ENCODE results near the gene STARD10. TPM values are rescaled to one million over a fixed set of nuclear protein-coding genes. Genes with fewer than 3 reads are reported as not detected.

The STARD10 gene
- total and polyA plus RNA-seq, 9 of the 15 experiments (the other 6 are each of a cell fraction or from before 2014, with no cell fraction given): 0.15 to 52.9 (median 32.3) TPM

GRCh38 chr11:72812967-72813739, 19.3 kb upstream of the STARD10 start (continued):
- TF ChIP-seq FOXK2 (conservative IDR thresholded peaks at IDR 0.05 in 1 of 2, IDR thresholded peaks at IDR 0.05 in 1 of 2; ENCODE audit: low read depth in 2 of 2) (0 out of 4 replicates have a peak, but pooled peaks of 1 of the 2 experiments have one; percentile 30), MYC (IDR thresholded peaks at IDR 0.05; ENCODE audit: low read depth, low read length) (0 out of 2 replicates have a peak, but pooled peaks have one; percentile 55), MYC (CRISPR knock-in tag; IDR thresholded peaks at IDR 0.05; ENCODE audit: borderline replicate concordance, low read depth) (no peak), ZNF124 (CRISPR knock-in tag; IDR thresholded peaks at IDR 0.05) (no peak), POLR2H (tag; IDR thresholded peaks at IDR 0.05; ENCODE audit: low read depth) (no peak), PURB (CRISPR knock-in tag; IDR thresholded peaks at IDR 0.05; ENCODE audit: low read depth) (no peak), ETV5 (CRISPR knock-in tag; IDR thresholded peaks at IDR 0.05; ENCODE audit: low read depth) (0 out of 2 replicates have a peak, but pooled peaks have one; percentile 16), NR0B1 (IDR thresholded peaks at IDR 0.05; ENCODE audit: partially characterized antibody) (no peak), MCM5 (IDR thresholded peaks at IDR 0.05; ENCODE audit: low read depth) (no peak), NELFE (IDR thresholded peaks at IDR 0.05; ENCODE audit: insufficient read depth, insufficient read length) (no peak), POLR3A (IDR thresholded peaks at IDR 0.05; ENCODE audit: borderline replicate concordance, extremely low read depth, insufficient read depth, insufficient read length) (no peak), BCOR (IDR thresholded peaks at IDR 0.05) (peak; percentile 39; the same call in 1 of the 2 replicates), NFIC (IDR thresholded peaks at IDR 0.05) (no peak), RBM25 (IDR thresholded peaks at IDR 0.05; ENCODE audit: low read depth, low read length, severe bottlenecking) (no peak)
- TF ChIP-seq, protein P1, sequence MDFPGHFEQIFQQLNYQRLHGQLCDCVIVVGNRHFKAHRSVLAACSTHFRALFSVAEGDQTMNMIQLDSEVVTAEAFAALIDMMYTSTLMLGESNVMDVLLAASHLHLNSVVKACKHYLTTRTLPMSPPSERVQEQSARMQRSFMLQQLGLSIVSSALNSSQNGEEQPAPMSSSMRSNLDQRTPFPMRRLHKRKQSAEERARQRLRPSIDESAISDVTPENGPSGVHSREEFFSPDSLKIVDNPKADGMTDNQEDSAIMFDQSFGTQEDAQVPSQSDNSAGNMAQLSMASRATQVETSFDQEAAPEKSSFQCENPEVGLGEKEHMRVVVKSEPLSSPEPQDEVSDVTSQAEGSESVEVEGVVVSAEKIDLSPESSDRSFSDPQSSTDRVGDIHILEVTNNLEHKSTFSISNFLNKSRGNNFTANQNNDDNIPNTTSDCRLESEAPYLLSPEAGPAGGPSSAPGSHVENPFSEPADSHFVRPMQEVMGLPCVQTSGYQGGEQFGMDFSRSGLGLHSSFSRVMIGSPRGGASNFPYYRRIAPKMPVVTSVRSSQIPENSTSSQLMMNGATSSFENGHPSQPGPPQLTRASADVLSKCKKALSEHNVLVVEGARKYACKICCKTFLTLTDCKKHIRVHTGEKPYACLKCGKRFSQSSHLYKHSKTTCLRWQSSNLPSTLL (IDR thresholded peaks at IDR 0.05): no peak
- TF ChIP-seq, protein P2, sequence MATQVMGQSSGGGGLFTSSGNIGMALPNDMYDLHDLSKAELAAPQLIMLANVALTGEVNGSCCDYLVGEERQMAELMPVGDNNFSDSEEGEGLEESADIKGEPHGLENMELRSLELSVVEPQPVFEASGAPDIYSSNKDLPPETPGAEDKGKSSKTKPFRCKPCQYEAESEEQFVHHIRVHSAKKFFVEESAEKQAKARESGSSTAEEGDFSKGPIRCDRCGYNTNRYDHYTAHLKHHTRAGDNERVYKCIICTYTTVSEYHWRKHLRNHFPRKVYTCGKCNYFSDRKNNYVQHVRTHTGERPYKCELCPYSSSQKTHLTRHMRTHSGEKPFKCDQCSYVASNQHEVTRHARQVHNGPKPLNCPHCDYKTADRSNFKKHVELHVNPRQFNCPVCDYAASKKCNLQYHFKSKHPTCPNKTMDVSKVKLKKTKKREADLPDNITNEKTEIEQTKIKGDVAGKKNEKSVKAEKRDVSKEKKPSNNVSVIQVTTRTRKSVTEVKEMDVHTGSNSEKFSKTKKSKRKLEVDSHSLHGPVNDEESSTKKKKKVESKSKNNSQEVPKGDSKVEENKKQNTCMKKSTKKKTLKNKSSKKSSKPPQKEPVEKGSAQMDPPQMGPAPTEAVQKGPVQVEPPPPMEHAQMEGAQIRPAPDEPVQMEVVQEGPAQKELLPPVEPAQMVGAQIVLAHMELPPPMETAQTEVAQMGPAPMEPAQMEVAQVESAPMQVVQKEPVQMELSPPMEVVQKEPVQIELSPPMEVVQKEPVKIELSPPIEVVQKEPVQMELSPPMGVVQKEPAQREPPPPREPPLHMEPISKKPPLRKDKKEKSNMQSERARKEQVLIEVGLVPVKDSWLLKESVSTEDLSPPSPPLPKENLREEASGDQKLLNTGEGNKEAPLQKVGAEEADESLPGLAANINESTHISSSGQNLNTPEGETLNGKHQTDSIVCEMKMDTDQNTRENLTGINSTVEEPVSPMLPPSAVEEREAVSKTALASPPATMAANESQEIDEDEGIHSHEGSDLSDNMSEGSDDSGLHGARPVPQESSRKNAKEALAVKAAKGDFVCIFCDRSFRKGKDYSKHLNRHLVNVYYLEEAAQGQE (IDR thresholded peaks at IDR 0.05; ENCODE audit: borderline replicate concordance): peak; percentile 30; the same call in 1 of the 2 replicates
- TF ChIP-seq, protein P2 (CRISPR knock-in tag; IDR thresholded peaks at IDR 0.05; ENCODE audit: low read depth): no peak

All from K562 (cell line).